Measurements from ENCODE around the gene TIMMDC1. TPM values are rescaled to one million over a fixed set of nuclear protein-coding genes. Genes with fewer than 3 reads are reported as not detected.

The TIMMDC1 gene
- total and polyA plus RNA-seq, 9 of the 15 experiments (the other 6 are each of a cell fraction or from before 2014, with no cell fraction given), result 62.1 to 226 (median 86.6) TPM

DNA sequence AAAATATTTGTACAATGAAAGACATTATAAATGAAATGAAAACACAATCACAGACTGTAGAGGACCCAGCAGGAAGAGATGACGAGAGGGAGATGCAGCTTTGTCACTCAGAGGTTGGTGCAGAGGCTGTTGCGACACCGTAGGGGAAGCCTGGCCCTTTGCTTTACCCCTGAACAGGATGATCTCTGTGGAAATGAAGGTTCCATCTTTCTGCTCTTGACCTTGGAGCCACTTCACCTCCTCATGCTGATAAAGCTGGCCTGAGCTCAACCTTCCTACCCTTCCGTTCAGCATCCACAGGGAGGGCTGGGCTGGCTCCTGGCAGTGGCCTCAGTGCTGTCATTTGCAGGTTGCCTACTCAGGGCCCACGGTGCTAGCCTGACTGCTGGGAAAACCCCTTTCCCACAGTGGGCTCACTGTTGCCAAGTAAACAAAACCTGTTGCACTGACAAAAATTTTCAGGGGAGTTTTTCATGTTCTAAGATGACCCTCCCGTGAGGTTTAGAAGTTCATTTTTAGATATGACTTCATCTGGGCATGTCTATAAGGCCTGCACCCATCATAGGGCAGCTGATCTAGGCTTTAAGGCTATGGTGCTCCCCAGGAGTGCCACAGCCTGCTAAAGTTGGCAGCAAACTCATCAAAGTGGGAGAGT is 64.1 kb downstream of the TIMMDC1 start (continued):
- TF ChIP-seq MYBL2 (IDR thresholded peaks at IDR 0.05; ENCODE audit: low read depth) (no peak), MYBL2 (CRISPR knock-in tag; IDR thresholded peaks at IDR 0.05; ENCODE audit: borderline replicate concordance) (no peak), SIRT6 (IDR thresholded peaks at IDR 0.05; ENCODE audit: low read depth, low read length) (no peak), CEBPG (CRISPR knock-in tag; IDR thresholded peaks at IDR 0.05) (no peak), CEBPG (tag; conservative IDR thresholded peaks at IDR 0.05 in 1 of 2, IDR thresholded peaks at IDR 0.05 in 1 of 2) (peak in 1 of 2 experiments; percentile 10; a peak in 1 of 4 replicates), THRB (CRISPR knock-in tag; conservative IDR thresholded peaks at IDR 0.05) (no peak), RFX1 (IDR thresholded peaks at IDR 0.05) (no peak), ID3 (CRISPR knock-in tag; IDR thresholded peaks at IDR 0.05) (no peak), ID3 (tag; IDR thresholded peaks at IDR 0.05) (no peak), SMC3 (conservative IDR thresholded peaks at IDR 0.05; ENCODE audit: insufficient read depth, low read depth, low read length) (no peak), ESRRA (IDR thresholded peaks at IDR 0.05; ENCODE audit: borderline replicate concordance, low read depth) (peak; percentile 57; the same call in 1 of the 2 replicates), ZNF76 (CRISPR knock-in tag; IDR thresholded peaks at IDR 0.05; ENCODE audit: borderline replicate concordance) (no peak), ZNF778 (CRISPR knock-in tag; IDR thresholded peaks at IDR 0.05) (no peak), ZNF41 (CRISPR knock-in tag; conservative IDR thresholded peaks at IDR 0.05) (no peak), EHMT2 (IDR thresholded peaks at IDR 0.05) (no peak), ZNF766 (CRISPR knock-in tag; conservative IDR thresholded peaks at IDR 0.05) (no peak)
- TF ChIP-seq, protein P1, sequence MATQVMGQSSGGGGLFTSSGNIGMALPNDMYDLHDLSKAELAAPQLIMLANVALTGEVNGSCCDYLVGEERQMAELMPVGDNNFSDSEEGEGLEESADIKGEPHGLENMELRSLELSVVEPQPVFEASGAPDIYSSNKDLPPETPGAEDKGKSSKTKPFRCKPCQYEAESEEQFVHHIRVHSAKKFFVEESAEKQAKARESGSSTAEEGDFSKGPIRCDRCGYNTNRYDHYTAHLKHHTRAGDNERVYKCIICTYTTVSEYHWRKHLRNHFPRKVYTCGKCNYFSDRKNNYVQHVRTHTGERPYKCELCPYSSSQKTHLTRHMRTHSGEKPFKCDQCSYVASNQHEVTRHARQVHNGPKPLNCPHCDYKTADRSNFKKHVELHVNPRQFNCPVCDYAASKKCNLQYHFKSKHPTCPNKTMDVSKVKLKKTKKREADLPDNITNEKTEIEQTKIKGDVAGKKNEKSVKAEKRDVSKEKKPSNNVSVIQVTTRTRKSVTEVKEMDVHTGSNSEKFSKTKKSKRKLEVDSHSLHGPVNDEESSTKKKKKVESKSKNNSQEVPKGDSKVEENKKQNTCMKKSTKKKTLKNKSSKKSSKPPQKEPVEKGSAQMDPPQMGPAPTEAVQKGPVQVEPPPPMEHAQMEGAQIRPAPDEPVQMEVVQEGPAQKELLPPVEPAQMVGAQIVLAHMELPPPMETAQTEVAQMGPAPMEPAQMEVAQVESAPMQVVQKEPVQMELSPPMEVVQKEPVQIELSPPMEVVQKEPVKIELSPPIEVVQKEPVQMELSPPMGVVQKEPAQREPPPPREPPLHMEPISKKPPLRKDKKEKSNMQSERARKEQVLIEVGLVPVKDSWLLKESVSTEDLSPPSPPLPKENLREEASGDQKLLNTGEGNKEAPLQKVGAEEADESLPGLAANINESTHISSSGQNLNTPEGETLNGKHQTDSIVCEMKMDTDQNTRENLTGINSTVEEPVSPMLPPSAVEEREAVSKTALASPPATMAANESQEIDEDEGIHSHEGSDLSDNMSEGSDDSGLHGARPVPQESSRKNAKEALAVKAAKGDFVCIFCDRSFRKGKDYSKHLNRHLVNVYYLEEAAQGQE (IDR thresholded peaks at IDR 0.05; ENCODE audit: borderline replicate concordance), result no peak
- TF ChIP-seq, protein P1 (CRISPR knock-in tag; IDR thresholded peaks at IDR 0.05; ENCODE audit: low read depth), result no peak
